H1 (cell line): ENCODE measurements around the gene SNX7. TPM values are rescaled to one million over a fixed set of nuclear protein-coding genes. Genes with fewer than 3 reads are reported as not detected.

ENCODE experiments used
- ASH2L ChIP-seq: fragments of 200-600, 300-600 bp; sonication (generic); IDR thresholded peaks from one replicate; pipeline ENCODE4 v1.7.1; 2017; ENCODE audit warnings: low read length
- CBX5 ChIP-seq: fragments of 300-800, 300-1000 bp; sonication (generic); IDR thresholded peaks from 2 replicates; pipeline ENCODE4 v1.7.1; 2016; ENCODE audit warnings: antibody characterized with exemption, low read length, low read depth
- CBX8 ChIP-seq: fragments of 300-800, 300-1000 bp; sonication (generic); IDR thresholded peaks from 2 replicates; pipeline ENCODE4 v1.7.1; 2016; ENCODE audit warnings: low read depth, low read length, borderline replicate concordance
- CHD1 ChIP-seq: IDR thresholded peaks from 2 replicates; pipeline ENCODE4 v1.6.1; 2012; ENCODE audit warnings: low read depth, low read length, improper control_type of control experiment
- CHD2 ChIP-seq: IDR thresholded peaks from 2 replicates; pipeline ENCODE4 v1.6.1; 2012; ENCODE audit warnings: low read length, improper control_type of control experiment
- CREB1 ChIP-seq: IDR thresholded peaks from 2 replicates; pipeline ENCODE4 v1.6.1; 2012; ENCODE audit warnings: inconsistent platforms
- GABPA ChIP-seq: IDR thresholded peaks from 2 replicates; pipeline ENCODE4 v1.6.1; 2011; ENCODE audit warnings: mild to moderate bottlenecking, low read length, moderate library complexity, borderline replicate concordance; ENCODE audit not compliant: insufficient read depth
- HDAC2 ChIP-seq, 2 experiments: fragments of 300-600 bp in 1 of 2; sonication (generic) in 1 of 2; IDR thresholded peaks; 2 replicates each; pipeline ENCODE4 v1.6.1; 2011 to 2012; ENCODE audit warnings: low read depth in 2 of 2, low read length in 2 of 2, mild to moderate bottlenecking in 2 of 2, moderate library complexity in 2 of 2, borderline replicate concordance in 1 of 2, inconsistent platforms in 1 of 2
- POLR2A ChIP-seq, 2 experiments: IDR thresholded peaks; 1 replicate in 1 of 2; 2 replicates in 1 of 2; pipeline ENCODE4 v1.6.1; 2011; ENCODE audit warnings: low read depth in 2 of 2, low read length in 2 of 2, mild to moderate bottlenecking in 2 of 2; ENCODE audit errors: control extremely low read depth in 1 of 2
- POU5F1 ChIP-seq: IDR thresholded peaks from 2 replicates; pipeline ENCODE4 v1.6.1; 2011; ENCODE audit warnings: low read depth, mild to moderate bottlenecking, low read length, moderate library complexity
- RXRA ChIP-seq: IDR thresholded peaks from 2 replicates; pipeline ENCODE4 v1.6.1; 2011; ENCODE audit warnings: low read depth, mild to moderate bottlenecking, low read length, moderate library complexity; ENCODE audit not compliant: insufficient read depth
- SRF ChIP-seq: IDR thresholded peaks from 2 replicates; pipeline ENCODE4 v1.6.1; 2011; ENCODE audit warnings: mild to moderate bottlenecking, low read depth, low read length, moderate library complexity
- polyA plus RNA-seq, 7 experiments: library from polyadenylated mRNA; depleted of rRNA in 3 of 7; stranded (reverse) in 5 of 7; unstranded in 2 of 7; fragments of >200 nt in 5 of 7; fragments of 200-250 nt in 2 of 7; gene quantifications; 1 replicate in 5 of 7; 2 replicates in 1 of 7; 4 replicates in 1 of 7; pipeline versions ENCODE4 v1.2.1 to v1.2.3, GENCODE V29; 2011 to 2013; ENCODE audit warnings: missing spikeins in 2 of 7, mixed read lengths in 2 of 7
- total RNA-seq: library from RNA; stranded (reverse); fragmentation: NEBNext Ultra II Directional; extraction: Animal tissue kit (Norgen Biotek cat#: 25700); gene quantifications from 2 replicates; pipeline ENCODE4 v1.2.1, GENCODE V29; 2021
- TF ChIP-seq, protein P1 (sequence below): fragments of 300-600 bp; sonication (generic); IDR thresholded peaks from 2 replicates; pipeline ENCODE4 v1.7.1; 2012; ENCODE audit warnings: low read length, moderate library complexity, mild to moderate bottlenecking, inconsistent platforms; ENCODE audit not compliant: insufficient replicate concordance

SNX7 gene
- total and polyA plus RNA-seq, 2 of the 8 experiments (the other 6 are each of a cell fraction or from before 2014, with no cell fraction given): 9.2 to 23.8 TPM

DNA sequence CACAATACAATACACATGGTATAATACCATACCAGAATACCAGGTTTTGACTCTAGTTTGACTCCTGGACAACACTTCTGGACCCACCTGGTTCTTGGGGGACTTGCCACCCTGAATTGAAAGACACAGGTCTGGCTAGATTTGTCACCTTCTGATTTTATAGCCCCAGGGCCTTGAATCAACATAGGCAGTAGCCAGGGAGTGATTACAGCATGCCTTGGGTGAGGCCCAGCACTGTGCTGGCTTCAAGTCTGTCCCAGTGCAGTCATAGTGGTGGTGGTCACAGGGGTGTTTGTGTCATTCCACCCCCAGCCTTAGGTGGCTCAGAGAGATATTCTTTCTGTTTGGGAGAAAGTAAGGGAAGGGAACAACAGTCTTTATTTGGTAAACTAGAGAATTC lies 23.3 kb upstream of the SNX7 start (continued):
- TF ChIP-seq, protein P1, sequence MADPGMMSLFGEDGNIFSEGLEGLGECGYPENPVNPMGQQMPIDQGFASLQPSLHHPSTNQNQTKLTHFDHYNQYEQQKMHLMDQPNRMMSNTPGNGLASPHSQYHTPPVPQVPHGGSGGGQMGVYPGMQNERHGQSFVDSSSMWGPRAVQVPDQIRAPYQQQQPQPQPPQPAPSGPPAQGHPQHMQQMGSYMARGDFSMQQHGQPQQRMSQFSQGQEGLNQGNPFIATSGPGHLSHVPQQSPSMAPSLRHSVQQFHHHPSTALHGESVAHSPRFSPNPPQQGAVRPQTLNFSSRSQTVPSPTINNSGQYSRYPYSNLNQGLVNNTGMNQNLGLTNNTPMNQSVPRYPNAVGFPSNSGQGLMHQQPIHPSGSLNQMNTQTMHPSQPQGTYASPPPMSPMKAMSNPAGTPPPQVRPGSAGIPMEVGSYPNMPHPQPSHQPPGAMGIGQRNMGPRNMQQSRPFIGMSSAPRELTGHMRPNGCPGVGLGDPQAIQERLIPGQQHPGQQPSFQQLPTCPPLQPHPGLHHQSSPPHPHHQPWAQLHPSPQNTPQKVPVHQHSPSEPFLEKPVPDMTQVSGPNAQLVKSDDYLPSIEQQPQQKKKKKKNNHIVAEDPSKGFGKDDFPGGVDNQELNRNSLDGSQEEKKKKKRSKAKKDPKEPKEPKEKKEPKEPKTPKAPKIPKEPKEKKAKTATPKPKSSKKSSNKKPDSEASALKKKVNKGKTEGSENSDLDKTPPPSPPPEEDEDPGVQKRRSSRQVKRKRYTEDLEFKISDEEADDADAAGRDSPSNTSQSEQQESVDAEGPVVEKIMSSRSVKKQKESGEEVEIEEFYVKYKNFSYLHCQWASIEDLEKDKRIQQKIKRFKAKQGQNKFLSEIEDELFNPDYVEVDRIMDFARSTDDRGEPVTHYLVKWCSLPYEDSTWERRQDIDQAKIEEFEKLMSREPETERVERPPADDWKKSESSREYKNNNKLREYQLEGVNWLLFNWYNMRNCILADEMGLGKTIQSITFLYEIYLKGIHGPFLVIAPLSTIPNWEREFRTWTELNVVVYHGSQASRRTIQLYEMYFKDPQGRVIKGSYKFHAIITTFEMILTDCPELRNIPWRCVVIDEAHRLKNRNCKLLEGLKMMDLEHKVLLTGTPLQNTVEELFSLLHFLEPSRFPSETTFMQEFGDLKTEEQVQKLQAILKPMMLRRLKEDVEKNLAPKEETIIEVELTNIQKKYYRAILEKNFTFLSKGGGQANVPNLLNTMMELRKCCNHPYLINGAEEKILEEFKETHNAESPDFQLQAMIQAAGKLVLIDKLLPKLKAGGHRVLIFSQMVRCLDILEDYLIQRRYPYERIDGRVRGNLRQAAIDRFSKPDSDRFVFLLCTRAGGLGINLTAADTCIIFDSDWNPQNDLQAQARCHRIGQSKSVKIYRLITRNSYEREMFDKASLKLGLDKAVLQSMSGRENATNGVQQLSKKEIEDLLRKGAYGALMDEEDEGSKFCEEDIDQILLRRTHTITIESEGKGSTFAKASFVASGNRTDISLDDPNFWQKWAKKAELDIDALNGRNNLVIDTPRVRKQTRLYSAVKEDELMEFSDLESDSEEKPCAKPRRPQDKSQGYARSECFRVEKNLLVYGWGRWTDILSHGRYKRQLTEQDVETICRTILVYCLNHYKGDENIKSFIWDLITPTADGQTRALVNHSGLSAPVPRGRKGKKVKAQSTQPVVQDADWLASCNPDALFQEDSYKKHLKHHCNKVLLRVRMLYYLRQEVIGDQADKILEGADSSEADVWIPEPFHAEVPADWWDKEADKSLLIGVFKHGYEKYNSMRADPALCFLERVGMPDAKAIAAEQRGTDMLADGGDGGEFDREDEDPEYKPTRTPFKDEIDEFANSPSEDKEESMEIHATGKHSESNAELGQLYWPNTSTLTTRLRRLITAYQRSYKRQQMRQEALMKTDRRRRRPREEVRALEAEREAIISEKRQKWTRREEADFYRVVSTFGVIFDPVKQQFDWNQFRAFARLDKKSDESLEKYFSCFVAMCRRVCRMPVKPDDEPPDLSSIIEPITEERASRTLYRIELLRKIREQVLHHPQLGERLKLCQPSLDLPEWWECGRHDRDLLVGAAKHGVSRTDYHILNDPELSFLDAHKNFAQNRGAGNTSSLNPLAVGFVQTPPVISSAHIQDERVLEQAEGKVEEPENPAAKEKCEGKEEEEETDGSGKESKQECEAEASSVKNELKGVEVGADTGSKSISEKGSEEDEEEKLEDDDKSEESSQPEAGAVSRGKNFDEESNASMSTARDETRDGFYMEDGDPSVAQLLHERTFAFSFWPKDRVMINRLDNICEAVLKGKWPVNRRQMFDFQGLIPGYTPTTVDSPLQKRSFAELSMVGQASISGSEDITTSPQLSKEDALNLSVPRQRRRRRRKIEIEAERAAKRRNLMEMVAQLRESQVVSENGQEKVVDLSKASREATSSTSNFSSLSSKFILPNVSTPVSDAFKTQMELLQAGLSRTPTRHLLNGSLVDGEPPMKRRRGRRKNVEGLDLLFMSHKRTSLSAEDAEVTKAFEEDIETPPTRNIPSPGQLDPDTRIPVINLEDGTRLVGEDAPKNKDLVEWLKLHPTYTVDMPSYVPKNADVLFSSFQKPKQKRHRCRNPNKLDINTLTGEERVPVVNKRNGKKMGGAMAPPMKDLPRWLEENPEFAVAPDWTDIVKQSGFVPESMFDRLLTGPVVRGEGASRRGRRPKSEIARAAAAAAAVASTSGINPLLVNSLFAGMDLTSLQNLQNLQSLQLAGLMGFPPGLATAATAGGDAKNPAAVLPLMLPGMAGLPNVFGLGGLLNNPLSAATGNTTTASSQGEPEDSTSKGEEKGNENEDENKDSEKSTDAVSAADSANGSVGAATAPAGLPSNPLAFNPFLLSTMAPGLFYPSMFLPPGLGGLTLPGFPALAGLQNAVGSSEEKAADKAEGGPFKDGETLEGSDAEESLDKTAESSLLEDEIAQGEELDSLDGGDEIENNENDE: no peak
- TF ChIP-seq CBX8 (no peak), SRF (no peak), CHD1 (no peak), RXRA (no peak), CHD2 (no peak), GABPA (no peak), POU5F1 (no peak), ASH2L (no peak), POLR2A (IDR thresholded peaks at IDR 0.05; ENCODE audit: control extremely low read depth in 1 of 2, low read depth in 2 of 2, low read length in 2 of 2) (no peak), CBX5 (no peak), CREB1 (no peak), HDAC2 (IDR thresholded peaks at IDR 0.05; ENCODE audit: borderline replicate concordance in 1 of 2, low read depth in 2 of 2, low read length in 2 of 2) (no peak)
